MM.1S (cell line): ENCODE data around the gene SLC13A3.

Experiments used
- DNase-seq: peaks from one replicate; pipeline ENCODE4 v3.0.0-alpha.2; 2015
- H2AFZ ChIP-seq: fragments of 300-600 bp; sonication (generic); 2 replicates; pipeline ENCODE4 v1.6.0; 2016; ENCODE audit warnings: antibody characterized with exemption, low read length
- H3F3A ChIP-seq: fragments of 300-600 bp; sonication (generic); 2 replicates; pipeline ENCODE4 v1.6.1; 2016; ENCODE audit warnings: mild to moderate bottlenecking, antibody characterized with exemption, low read length, moderate library complexity, mixed read lengths; ENCODE audit not compliant: insufficient read depth
- H3K27ac ChIP-seq: fragments of 300-600 bp; sonication (generic); 2 replicates; pipeline ENCODE4 v1.5.1; 2016; ENCODE audit warnings: mild to moderate bottlenecking, low read length
- H3K27me3 ChIP-seq: fragments of 300-600 bp; sonication (generic); replicated peaks from 2 replicates; pipeline ENCODE4 v1.6.0; 2016; ENCODE audit warnings: low read length; ENCODE audit not compliant: insufficient read depth
- H3K36me3 ChIP-seq: fragments of 300-600 bp; sonication (generic); replicated peaks from 2 replicates; pipeline ENCODE4 v1.6.1; 2016; ENCODE audit warnings: mild to moderate bottlenecking, low read length, mixed read lengths; ENCODE audit not compliant: insufficient read depth
- H3K4me1 ChIP-seq: fragments of 300-600 bp; sonication (generic); 2 replicates; pipeline ENCODE4 v1.6.1; 2016; ENCODE audit warnings: low read length, mixed read lengths
- H3K4me2 ChIP-seq: fragments of 300-600 bp; sonication (generic); 2 replicates; pipeline ENCODE4 v1.6.0; 2016; ENCODE audit warnings: low read depth, low read length
- H3K4me3 ChIP-seq: fragments of 300-600 bp; sonication (generic); 2 replicates; pipeline ENCODE4 v1.5.1; 2016; ENCODE audit warnings: low read length, mixed read lengths
- H3K79me2 ChIP-seq: fragments of 300-600 bp; sonication (generic); 2 replicates; pipeline ENCODE4 v1.6.1; 2016; ENCODE audit warnings: mixed run types, low read length, mixed read lengths
- H3K9ac ChIP-seq: fragments of 300-600 bp; sonication (generic); 2 replicates; pipeline ENCODE4 v1.6.1; 2016; ENCODE audit warnings: low read length, mixed read lengths
- H3K9me2 ChIP-seq: fragments of 300-600 bp; sonication (generic); replicated peaks from 2 replicates; pipeline ENCODE4 v1.6.1; 2016; ENCODE audit warnings: mild to moderate bottlenecking, low read length, mixed read lengths; ENCODE audit not compliant: insufficient read depth
- H3K9me3 ChIP-seq: fragments of 300-600 bp; sonication (generic); replicated peaks from 2 replicates; pipeline ENCODE4 v1.6.1; 2016; ENCODE audit warnings: mild to moderate bottlenecking, low read length, mixed read lengths; ENCODE audit not compliant: insufficient read depth
- H4K20me1 ChIP-seq: fragments of 300-600 bp; sonication (generic); 2 replicates; pipeline ENCODE4 v1.6.1; 2016; ENCODE audit warnings: mild to moderate bottlenecking, low read length, moderate library complexity, mixed read lengths; ENCODE audit not compliant: insufficient read depth
- CTCF ChIP-seq: fragments of 300-600 bp; sonication (generic); IDR thresholded peaks from 2 replicates; pipeline ENCODE4 v1.5.1; 2016; ENCODE audit warnings: antibody characterized with exemption, low read length, mixed read lengths
- EZH2 ChIP-seq: fragments of 300-600 bp; sonication (generic); optimal IDR thresholded peaks from 2 replicates; pipeline ENCODE3; 2017; ENCODE audit warnings: low read depth, mild to moderate bottlenecking, antibody characterized with exemption, low read length, mixed read lengths
- EZH2phosphoT487 ChIP-seq: fragments of 300-600 bp; sonication (generic); IDR thresholded peaks from 2 replicates; pipeline ENCODE4 v1.6.1; 2018; ENCODE audit warnings: antibody characterized with exemption, low read length

SLC13A3 gene

GRCh38 chr20:46671866-46672542 lies 20.7 kb upstream of the SLC13A3 start:
- Histone ChIP-seq H3K9ac (no peak overlapping the region), H3K36me3 (no peaks in the 10 kb centered on the region), H3K4me3 (no peak overlapping the region), H3K4me1 (no peaks in the 10 kb centered on the region), H3F3A (no peaks in the 10 kb centered on the region), H4K20me1 (no peaks in the 10 kb centered on the region), H3K79me2 (no peaks in the 10 kb centered on the region), H3K4me2 (no peak overlapping the region), H3K27me3 (no peaks in the 10 kb centered on the region), H2AFZ (no peak overlapping the region), H3K9me3 (no peaks in the 10 kb centered on the region), H3K9me2 (no peaks in the 10 kb centered on the region), H3K27ac (no peak overlapping the region)
- TF ChIP-seq EZH2 (no peak), EZH2phosphoT487 (no peak), CTCF (no peak)
- DNase-seq, result no peak

GRCh38 chr20:46670585-46671584 lies 19.6 kb upstream of the SLC13A3 start:
- Histone ChIP-seq H3K27ac (no peak overlapping the region), H3F3A (no peaks in the 10 kb centered on the region), H3K4me3 (no peak overlapping the region), H3K4me2 (no peak overlapping the region), H4K20me1 (no peaks in the 10 kb centered on the region), H3K27me3 (no peaks in the 10 kb centered on the region), H3K9ac (no peak overlapping the region), H3K9me3 (no peaks in the 10 kb centered on the region), H3K9me2 (no peaks in the 10 kb centered on the region), H2AFZ (no peak overlapping the region), H3K36me3 (no peaks in the 10 kb centered on the region), H3K4me1 (no peaks in the 10 kb centered on the region), H3K79me2 (no peaks in the 10 kb centered on the region)
- no peak for TF ChIP-seq EZH2
- TF ChIP-seq CTCF, result no peak
- TF ChIP-seq EZH2phosphoT487, result no peak
- DNase-seq, result no peak

- no peak overlapping the region for H3K4me3 ChIP-seq
- no peaks in the 10 kb centered on the region for H3F3A ChIP-seq
- no peaks in the 10 kb centered on the region for H3K4me1 ChIP-seq
- no peaks in the 10 kb centered on the region for H3K9me2 ChIP-seq
- TF ChIP-seq CTCF (no peak), EZH2 (no peak), EZH2phosphoT487 (no peak)
- H3K27me3 ChIP-seq, result no peaks in the 10 kb centered on the region
- H3K9me3 ChIP-seq, result no peaks in the 10 kb centered on the region
- no peaks in the 10 kb centered on the region for H4K20me1 ChIP-seq
- H3K36me3 ChIP-seq, result no peaks in the 10 kb centered on the region
- no peak overlapping the region for H3K9ac ChIP-seq
- no peak overlapping the region for H3K4me2 ChIP-seq
- no peak for DNase-seq
- H2AFZ ChIP-seq, result no peak overlapping the region
- no peak overlapping the region for H3K27ac ChIP-seq
- no peaks in the 10 kb centered on the region for H3K79me2 ChIP-seq
Observed at GRCh38 chr20:46670228-46670584, 18.9 kb upstream of the SLC13A3 start.
